ENCODE results near the gene HS2ST1.

The HS2ST1 gene

GRCh38 chr1:87132284-87132870 lies 217.9 kb downstream of the HS2ST1 start:
- DNase-seq (ENCODE audit: low read depth in 1 of 2, low spot score in 1 of 2) = no peak

GRCh38 chr1:87134061-87134460 lies 219.6 kb downstream of the HS2ST1 start:
- no peak for DNase-seq (ENCODE audit: low read depth in 1 of 2, low spot score in 1 of 2)

GRCh38 chr1:87134625-87135328 lies 220.3 kb downstream of the HS2ST1 start:
- no peak for DNase-seq (ENCODE audit: low read depth in 1 of 2, low spot score in 1 of 2)

GRCh38 chr1:87135329-87135712 lies 220.9 kb downstream of the HS2ST1 start:
- no peak for DNase-seq (ENCODE audit: low read depth in 1 of 2, low spot score in 1 of 2)

GRCh38 chr1:87136607-87137341 lies 222.3 kb downstream of the HS2ST1 start:
- DNase-seq (ENCODE audit: low read depth in 1 of 2, low spot score in 1 of 2) = no peak

GRCh38 chr1:87137342-87137739 lies 222.9 kb downstream of the HS2ST1 start:
- DNase-seq (ENCODE audit: low read depth in 1 of 2, low spot score in 1 of 2) = no peak

GRCh38 chr1:87140831-87141540 lies 226.6 kb downstream of the HS2ST1 start:
- DNase-seq (ENCODE audit: low read depth in 1 of 2, low spot score in 1 of 2) = no peak

GRCh38 chr1:87141556-87141955 lies 227.1 kb downstream of the HS2ST1 start:
- DNase-seq (ENCODE audit: low read depth in 1 of 2, low spot score in 1 of 2) = no peak

- no peak for DNase-seq (ENCODE audit: low read depth in 1 of 2, low spot score in 1 of 2)
Observed at GRCh38 chr1:87143413-87144135, 229.1 kb downstream of the HS2ST1 start.

GRCh38 chr1:87144316-87144895 lies 230.0 kb downstream of the HS2ST1 start:
- DNase-seq (ENCODE audit: low read depth in 1 of 2, low spot score in 1 of 2) = no peak

- DNase-seq (ENCODE audit: low read depth in 1 of 2, low spot score in 1 of 2) = no peak
Observed at GRCh38 chr1:87144981-87145380, 230.5 kb downstream of the HS2ST1 start.

GRCh38 chr1:87146538-87146937 lies 232.1 kb downstream of the HS2ST1 start:
- no peak for DNase-seq (ENCODE audit: low read depth in 1 of 2, low spot score in 1 of 2)

GRCh38 chr1:87146986-87147385 lies 232.6 kb downstream of the HS2ST1 start:
- DNase-seq (ENCODE audit: low read depth in 1 of 2, low spot score in 1 of 2) = no peak

GRCh38 chr1:87147851-87148250 lies 233.4 kb downstream of the HS2ST1 start:
- no peak for DNase-seq (ENCODE audit: low read depth in 1 of 2, low spot score in 1 of 2)

GRCh38 chr1:87148661-87149060 lies 234.2 kb downstream of the HS2ST1 start:
- DNase-seq (ENCODE audit: low read depth in 1 of 2, low spot score in 1 of 2) = no peak

GRCh38 chr1:87149241-87150041 lies 235.0 kb downstream of the HS2ST1 start:
- no peak for DNase-seq (ENCODE audit: low read depth in 1 of 2, low spot score in 1 of 2)

GRCh38 chr1:87150143-87150542 lies 235.7 kb downstream of the HS2ST1 start:
- DNase-seq (ENCODE audit: low read depth in 1 of 2, low spot score in 1 of 2) = no peak

GRCh38 chr1:87151500-87152421 lies 237.3 kb downstream of the HS2ST1 start:
- DNase-seq (ENCODE audit: low read depth in 1 of 2, low spot score in 1 of 2) = peak in 1 of 2 donors; percentile 17

- DNase-seq (ENCODE audit: low read depth in 1 of 2, low spot score in 1 of 2) = no peak
Observed at GRCh38 chr1:87154384-87154783, 239.9 kb downstream of the HS2ST1 start.

All from stimulated activated CD4-positive, alpha-beta T cell treated with anti-CD3 and anti-CD28 coated beads, Interleukin-15, amount 100 ng/mL, for 1 hour (primary cell).